H1 (cell line): ENCODE measurements around the gene LRP1-AS. TPM values are rescaled to one million over a fixed set of nuclear protein-coding genes. Genes with fewer than 3 reads are reported as not detected.

ENCODE experiments used
- CTCF ChIA-PET: fragments of 300-600 bp; sonication (Branson Sonifier 250); formaldehyde crosslinking; loops from one replicate; lab custom pipeline; 2021; ENCODE audit not compliant: partially characterized antibody; lab: Charles Lee
- POLR2A ChIA-PET: fragments of 300-600 bp; sonication (Branson Sonifier 250); formaldehyde crosslinking; loops from one replicate; lab custom pipeline; 2021; ENCODE audit warnings: inconsistent platforms; ENCODE audit not compliant: partially characterized antibody; lab: Charles Lee
- DNase-seq, 2 experiments: peaks; one replicate each; pipeline versions ENCODE4 v3.0.0 to v3.0.0-alpha.2; 2010 to 2022; ENCODE audit warnings: low spot score in 2 of 2, low read depth in 1 of 2, mixed read lengths in 1 of 2
- FAIRE-seq: peaks from 2 replicates; lab custom pipeline; 2011; peaks lifted over from hg19 to GRCh38; lab: Jason Lieb, UNC
- H2AFZ ChIP-seq: 2 replicates; pipeline ENCODE4 v1.8.1; 2012; ENCODE audit warnings: low read length, inconsistent platforms
- H2AK5ac ChIP-seq: 2 replicates; pipeline ENCODE4 v1.6.1; 2013; ENCODE audit warnings: low read depth, low read length
- H2BK120ac ChIP-seq: replicated peaks from 2 replicates; pipeline ENCODE3; 2013; ENCODE audit warnings: low read depth, low read length, inconsistent platforms
- H2BK12ac ChIP-seq: 2 replicates; pipeline ENCODE4 v1.6.1; 2013; ENCODE audit warnings: low read depth, low read length
- H2BK15ac ChIP-seq: 2 replicates; pipeline ENCODE4 v1.6.1; 2013; ENCODE audit warnings: low read length
- H2BK20ac ChIP-seq: 2 replicates; pipeline ENCODE4 v1.6.1; 2013; ENCODE audit warnings: low read length
- H2BK5ac ChIP-seq: 2 replicates; pipeline ENCODE4 v1.6.1; 2013; ENCODE audit warnings: low read depth, low read length
- H3K14ac ChIP-seq: 2 replicates; pipeline ENCODE4 v1.6.1; 2013; ENCODE audit warnings: inconsistent platforms; ENCODE audit not compliant: insufficient read length
- H3K18ac ChIP-seq: 2 replicates; pipeline ENCODE4 v1.6.1; 2013; ENCODE audit warnings: low read length; ENCODE audit errors: extremely low read depth
- H3K23ac ChIP-seq: 2 replicates; pipeline ENCODE4 v1.6.1; 2013; ENCODE audit warnings: inconsistent platforms; ENCODE audit not compliant: insufficient read length
- H3K23me2 ChIP-seq: 2 replicates; pipeline ENCODE4 v1.6.1; 2013; ENCODE audit warnings: low read depth, low read length
- H3K27ac ChIP-seq: 2 replicates; pipeline ENCODE4 v1.6.1; 2011; ENCODE audit warnings: low read depth, low read length, inconsistent platforms
- H3K27me3 ChIP-seq, 4 experiments: replicated peaks in 1 of 4; 1 replicate in 1 of 4; 2 replicates in 3 of 4; pipeline versions ENCODE4 v1.6.1 to v1.8.1; 2011 to 2013; ENCODE audit warnings: low read length in 3 of 4, mild to moderate bottlenecking in 3 of 4, inconsistent platforms in 2 of 4, mixed read lengths in 2 of 4, moderate library complexity in 1 of 4; ENCODE audit not compliant: control insufficient read depth in 3 of 4, insufficient read depth in 3 of 4; ENCODE audit errors: extremely low read depth in 1 of 4
- H3K36me3 ChIP-seq, 4 experiments: 2 replicates each; pipeline versions ENCODE4 v1.6.1 to v1.8.1; 2011 to 2013; ENCODE audit warnings: mild to moderate bottlenecking in 4 of 4, low read length in 3 of 4, moderate library complexity in 2 of 4, control low read depth in 1 of 4, inconsistent platforms in 1 of 4; ENCODE audit not compliant: insufficient read depth in 4 of 4, control insufficient read depth in 2 of 4
- H3K4ac ChIP-seq: replicated peaks from 2 replicates; pipeline ENCODE3; 2013; ENCODE audit warnings: low read length, low read depth, mixed read lengths, inconsistent platforms; ENCODE audit not compliant: insufficient read length
- H3K4me1 ChIP-seq, 4 experiments: replicated peaks in 1 of 4; 1 replicate in 1 of 4; 2 replicates in 3 of 4; pipeline versions ENCODE4 v1.6.1 to v1.8.1; 2011 to 2013; ENCODE audit warnings: low read length in 3 of 4, inconsistent platforms in 2 of 4, mixed read lengths in 1 of 4; ENCODE audit not compliant: insufficient read depth in 4 of 4, control insufficient read depth in 3 of 4
- H3K4me2 ChIP-seq, 2 experiments: 2 replicates each; pipeline versions ENCODE4 v1.6.1 to v1.8.1; 2011 to 2013; ENCODE audit warnings: low read depth in 2 of 2, low read length in 2 of 2, control low read depth in 1 of 2, inconsistent platforms in 1 of 2, mild to moderate bottlenecking in 1 of 2; ENCODE audit not compliant: insufficient read depth in 1 of 2
- H3K4me3 ChIP-seq, 4 experiments: fragments of 200-600, 300-600 bp in 1 of 4; sonication (generic), shearing (Covaris generic), sonication (Bioruptor Twin) in 1 of 4; 2 replicates each; pipeline versions ENCODE4 v1.5.1 to v1.8.1; 2011 to 2016; ENCODE audit warnings: low read length in 4 of 4, low read depth in 3 of 4, control low read depth in 2 of 4, inconsistent platforms in 2 of 4, mild to moderate bottlenecking in 2 of 4, mixed read lengths in 1 of 4, moderate library complexity in 1 of 4; ENCODE audit not compliant: insufficient read depth in 2 of 4; ENCODE audit errors: extremely low read depth in 1 of 4
- H3K56ac ChIP-seq: replicated peaks from 2 replicates; pipeline ENCODE3; 2013; ENCODE audit warnings: low read depth, mild to moderate bottlenecking, mixed read lengths, low read length, inconsistent platforms; ENCODE audit not compliant: insufficient read length
- H3K79me1 ChIP-seq: 2 replicates; pipeline ENCODE4 v1.6.1; 2013; ENCODE audit warnings: low read depth, low read length, control low read depth
- H3K79me2 ChIP-seq, 2 experiments: 2 replicates each; pipeline versions ENCODE4 v1.6.1 to v1.8.1; 2012 to 2013; ENCODE audit warnings: low read length in 2 of 2, mild to moderate bottlenecking in 2 of 2, inconsistent platforms in 1 of 2; ENCODE audit not compliant: insufficient read depth in 2 of 2, control insufficient read depth in 1 of 2
- H3K9ac ChIP-seq, 4 experiments: replicated peaks in 1 of 4; 1 replicate in 1 of 4; 2 replicates in 3 of 4; pipeline versions ENCODE4 v1.6.1 to v1.8.1; 2011 to 2013; ENCODE audit warnings: low read depth in 3 of 4, low read length in 3 of 4, control low read depth in 2 of 4, mild to moderate bottlenecking in 2 of 4, moderate library complexity in 2 of 4, inconsistent platforms in 1 of 4; ENCODE audit errors: extremely low read depth in 1 of 4
- H3K9me3 ChIP-seq, 2 experiments: 2 replicates each; pipeline versions ENCODE4 v1.6.1 to v1.8.1; 2012 to 2013; ENCODE audit warnings: mild to moderate bottlenecking in 2 of 2, moderate library complexity in 2 of 2, control low read depth in 1 of 2, inconsistent platforms in 1 of 2, low read depth in 1 of 2, low read length in 1 of 2, mixed read lengths in 1 of 2; ENCODE audit not compliant: insufficient read depth in 2 of 2
- H4K20me1 ChIP-seq, 2 experiments: replicated peaks in 1 of 2; 2 replicates each; pipeline versions ENCODE3 to v1.8.1; 2011 to 2013; ENCODE audit warnings: inconsistent platforms in 2 of 2, low read length in 2 of 2, mild to moderate bottlenecking in 1 of 2; ENCODE audit not compliant: insufficient read depth in 2 of 2, control insufficient read depth in 1 of 2
- H4K5ac ChIP-seq: 2 replicates; pipeline ENCODE4 v1.6.1; 2013; ENCODE audit warnings: low read length, low read depth, mixed read lengths, inconsistent platforms; ENCODE audit not compliant: insufficient read length
- H4K8ac ChIP-seq: 2 replicates; pipeline ENCODE4 v1.8.0; 2013; ENCODE audit warnings: mild to moderate bottlenecking, moderate library complexity, low read length, inconsistent platforms; ENCODE audit not compliant: insufficient read depth; ENCODE audit errors: extremely low read depth
- H4K91ac ChIP-seq: replicated peaks from 2 replicates; pipeline ENCODE3; 2013; ENCODE audit warnings: low read length, mixed read lengths, inconsistent platforms; ENCODE audit not compliant: insufficient read length
- HDAC6 ChIP-seq: IDR thresholded peaks from one replicate; pipeline ENCODE4 v1.7.1; 2012; ENCODE audit warnings: low read depth, mild to moderate bottlenecking, inconsistent platforms, low read length, moderate library complexity
- RNF2 ChIP-seq: fragments of 200-900, 300-1000 bp; sonication (generic); IDR thresholded peaks from 2 replicates; pipeline ENCODE4 v1.7.1; 2016; ENCODE audit warnings: borderline replicate concordance, low read depth, mild to moderate bottlenecking, antibody characterized with exemption, low read length; ENCODE audit not compliant: poor library complexity, severe bottlenecking; ENCODE audit errors: missing control alignments
- WGBS, 2 experiments: shearing (Covaris generic) in 1 of 2; methylation state at CpG; one replicate each; pipeline versions ENCODE4 v1.1.6 to v1.1.7; 2013 to 2015; ENCODE audit warnings: low lambda C conversion rate in 2 of 2, mixed read lengths in 2 of 2, inconsistent platforms in 1 of 2, low coverage in 1 of 2, missing lambda C conversion rate in 1 of 2; ENCODE audit not compliant: insufficient replicate concordance in 2 of 2, insufficient coverage in 1 of 2, insufficient read length in 1 of 2; ENCODE audit errors: extremely low coverage in 1 of 2, missing lambda C conversion rate in 1 of 2; 5-methylcytosine and 5-hydroxymethylcytosine counted together
- polyA plus RNA-seq, 7 experiments: library from polyadenylated mRNA; depleted of rRNA in 3 of 7; stranded (reverse) in 5 of 7; unstranded in 2 of 7; fragments of >200 nt in 5 of 7; fragments of 200-250 nt in 2 of 7; gene quantifications; 1 replicate in 5 of 7; 2 replicates in 1 of 7; 4 replicates in 1 of 7; pipeline versions ENCODE4 v1.2.1 to v1.2.3, GENCODE V29; 2011 to 2013; ENCODE audit warnings: missing spikeins in 2 of 7, mixed read lengths in 2 of 7
- total RNA-seq: library from RNA; stranded (reverse); fragmentation: NEBNext Ultra II Directional; extraction: Animal tissue kit (Norgen Biotek cat#: 25700); gene quantifications from 2 replicates; pipeline ENCODE4 v1.2.1, GENCODE V29; 2021

Gene LRP1-AS
- total and polyA plus RNA-seq, 2 of the 8 experiments (the other 6 are each of a cell fraction or from before 2014, with no cell fraction given), result not detected

- Histone ChIP-seq H3K36me3 (peaks cover 71 to 99% (median 91%) of the 10 kb centered on the region in 4 experiments), H3K4me1 (no peaks in the 10 kb centered on the region; a peak in 1 of 7 replicates), H3K23ac (no peak overlapping the region), H3K27ac (no peak overlapping the region), H4K91ac (no peak overlapping the region), H2BK120ac (no peak overlapping the region), H3K14ac (no peak overlapping the region), H3K4me2 (no peak overlapping the region), H3K4ac (no peak overlapping the region), H4K20me1 (peaks cover 6 to 33% of the 10 kb centered on the region in 2 experiments), H3K79me1 (no peaks in the 10 kb centered on the region; the same call in 1 of the 2 replicates), H2AFZ (no peak overlapping the region), H2BK5ac (no peak overlapping the region), H3K23me2 (peaks cover 5% of the 10 kb centered on the region; the same call in 1 of the 2 replicates), H3K56ac (no peak overlapping the region), H4K5ac (no peak overlapping the region), H3K18ac (no peak overlapping the region), H3K9ac (no peak overlapping the region), H2BK12ac (no peak overlapping the region), H2AK5ac (no peak overlapping the region), H3K79me2 (no peaks in the 10 kb centered on the region), H2BK20ac (no peak overlapping the region), H3K27me3 (no peaks in the 10 kb centered on the region), H2BK15ac (no peak overlapping the region), H4K8ac (no peak overlapping the region), H3K4me3 (no peak overlapping the region), H3K9me3 (no peaks in the 10 kb centered on the region)
- CTCF ChIA-PET, result interaction anchor here (0.6 to 20.9 kb wide), 5 partner anchors 11 to 45 kb away, joined by 3 to 389 read pairs (median 6); no protein-coding TSS in a partner anchor
- no peak for TF ChIP-seq RNF2
- TF ChIP-seq HDAC6, result no peak
- no peak for DNase-seq
- POLR2A ChIA-PET, result interaction anchor here (1.1 to 6.4 kb wide), 9 partner anchors 10 to 55 kb away, joined by 3 to 53 read pairs (median 5); partner anchors contain the start of gene SHMT2
- no peak for FAIRE-seq
- WGBS, 2 experiments, result 89% methylated on average over 4 of the region's 4 CpGs; no CpG with 5 or more reads in 1 of the 2 experiments
Measured at GRCh38 chr12:57196439-57196838, 49.0 kb upstream of the LRP1-AS start.
